Measurements from ENCODE around the gene GKN1.

The GKN1 gene

GRCh38 chr2:69011611-69012157 lies 37.2 kb downstream of the GKN1 start:
- DNase-seq = no peak

DNA sequence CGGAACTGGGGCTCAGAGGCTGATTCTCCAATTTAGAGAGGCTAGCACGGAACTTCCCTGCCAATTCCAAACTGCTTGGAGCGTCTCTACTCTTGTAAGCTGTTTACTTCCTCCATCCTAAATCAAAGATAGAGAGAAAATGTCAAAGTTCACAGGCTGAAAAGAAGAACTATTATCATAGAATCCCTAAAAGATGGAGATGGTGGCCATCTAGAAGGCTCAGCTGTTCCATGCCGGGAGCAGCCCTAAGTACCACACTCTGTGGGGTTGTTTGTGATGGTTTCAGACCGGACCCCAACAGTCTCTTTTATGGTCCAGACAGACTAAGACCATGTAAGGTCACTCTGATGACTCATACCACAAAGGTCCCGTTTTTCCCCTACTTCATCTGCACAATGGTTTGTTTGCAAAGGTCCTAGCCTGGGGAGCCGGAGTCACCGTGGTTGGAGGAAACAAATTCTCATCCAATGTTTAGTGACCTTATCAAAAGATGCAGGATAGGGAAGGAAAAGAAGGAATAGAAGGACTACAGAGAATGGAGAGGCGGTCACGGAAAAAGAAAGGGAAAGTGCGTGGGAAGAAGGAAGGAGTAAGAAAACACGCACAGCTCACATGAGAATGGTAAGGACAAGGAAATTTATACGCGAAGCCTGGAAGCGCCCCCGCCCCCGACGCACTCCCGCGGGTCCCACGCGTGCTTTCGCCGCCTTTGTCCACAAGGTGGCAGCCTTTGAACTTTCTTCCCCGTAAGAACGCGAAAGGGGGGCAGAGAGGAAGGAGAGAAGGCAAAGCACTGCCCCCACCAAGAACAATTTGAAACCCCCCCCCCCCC lies 38.1 kb downstream of the GKN1 start:
- DNase-seq = peak in 3 of 4 experiments; percentile 3 to 18 (median 7)

- DNase-seq = no peak
These were observed 38.9 kb downstream of the GKN1 start, which contains the start of gene ANTXR1 for GRCh38 chr2:69013142-69013839. Gene ANTXR1 (plus strand): TSS chr2:69013179. CDS start chr2:69013500, 321 bp downstream.

- DNase-seq = no peak
These were observed 39.7 kb downstream of the GKN1 start for GRCh38 chr2:69013840-69014821.

DNA sequence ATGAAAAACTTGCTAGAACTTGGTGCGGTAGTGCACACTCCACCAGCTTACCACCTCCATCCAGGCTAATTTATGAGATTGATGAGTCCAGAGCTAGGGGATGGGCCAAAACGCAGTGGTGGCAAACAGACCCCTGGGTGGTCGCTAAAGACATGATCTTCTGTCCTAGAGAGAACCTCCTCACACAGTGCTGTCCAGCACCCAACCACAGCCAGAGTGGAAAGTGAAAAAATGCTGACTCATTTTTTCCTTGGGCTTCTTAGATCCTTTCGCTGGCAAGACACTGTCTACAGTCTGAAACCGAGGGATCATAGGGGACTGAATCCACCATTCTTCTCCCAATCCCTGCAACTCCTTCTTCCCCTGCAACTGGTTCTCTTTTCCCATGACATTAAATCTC lies 42.6 kb downstream of the GKN1 start:
- no peak for DNase-seq

DNA sequence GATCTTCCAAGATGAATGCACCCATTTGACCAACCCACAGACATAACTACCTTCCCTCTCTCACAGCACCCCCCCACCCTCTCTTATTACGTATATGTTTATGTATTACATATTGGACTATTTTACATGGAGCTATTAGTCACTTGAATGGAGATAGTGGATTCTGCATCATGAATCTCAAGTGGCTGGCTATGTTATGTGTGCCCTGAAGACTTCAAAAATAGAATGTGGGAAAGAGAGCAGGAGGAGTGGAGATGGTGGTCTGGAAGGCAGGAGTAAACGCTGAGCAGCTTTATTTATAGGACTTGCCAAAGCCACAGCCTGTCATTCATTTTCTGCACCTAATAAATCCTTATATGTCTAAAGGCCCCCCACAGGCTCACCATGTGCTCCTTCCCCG lies 43.4 kb downstream of the GKN1 start:
- DNase-seq = no peak

DNA sequence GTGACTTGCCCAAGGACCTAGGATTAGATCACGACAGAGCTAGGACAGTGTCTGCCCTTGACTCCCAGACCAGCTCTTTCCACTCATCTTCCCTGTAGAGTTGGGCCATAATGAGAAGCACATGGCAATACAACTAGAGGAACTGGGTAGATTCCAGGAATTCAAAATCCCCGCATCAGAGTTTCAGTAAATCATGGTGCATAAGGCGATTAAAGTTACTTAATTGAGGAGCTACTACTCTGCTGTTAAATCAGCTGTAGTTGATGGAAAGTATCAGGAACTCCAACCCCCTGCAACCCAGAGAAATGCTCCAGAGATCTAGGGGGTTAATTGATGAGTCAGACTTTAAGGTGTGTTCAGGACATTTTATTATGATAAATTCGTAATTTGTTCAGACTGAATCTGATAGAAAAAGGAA lies 44.3 kb downstream of the GKN1 start:
- DNase-seq = no peak

- DNase-seq = no peak
These were observed 46.3 kb downstream of the GKN1 start for GRCh38 chr2:69020496-69021426.

- DNase-seq = no peak
These were observed 47.3 kb downstream of the GKN1 start for GRCh38 chr2:69021727-69022126.

DNA sequence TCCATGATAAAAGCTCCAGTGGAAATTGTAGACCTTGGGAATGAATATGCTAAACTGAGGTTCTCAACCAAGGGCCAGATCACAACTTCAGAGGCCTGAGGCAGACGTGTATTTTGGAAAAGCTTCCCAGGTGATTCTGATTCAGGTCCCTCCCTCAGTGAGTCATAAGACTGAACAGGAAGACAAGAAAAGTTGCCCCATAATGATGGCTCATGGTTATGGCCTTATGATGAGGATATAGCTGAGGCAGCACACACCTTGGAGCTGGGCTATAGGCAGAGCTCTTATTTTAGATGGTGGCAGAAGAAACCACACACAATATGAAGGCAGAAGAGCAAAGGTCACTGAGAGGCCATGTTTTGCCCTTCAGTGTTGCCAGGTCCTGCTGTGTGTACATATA lies 48.1 kb downstream of the GKN1 start:
- DNase-seq = no peak

GRCh38 chr2:69023236-69023635 lies 48.8 kb downstream of the GKN1 start:
- no peak for DNase-seq

GRCh38 chr2:69026026-69026425 lies 51.6 kb downstream of the GKN1 start:
- no peak for DNase-seq

DNA sequence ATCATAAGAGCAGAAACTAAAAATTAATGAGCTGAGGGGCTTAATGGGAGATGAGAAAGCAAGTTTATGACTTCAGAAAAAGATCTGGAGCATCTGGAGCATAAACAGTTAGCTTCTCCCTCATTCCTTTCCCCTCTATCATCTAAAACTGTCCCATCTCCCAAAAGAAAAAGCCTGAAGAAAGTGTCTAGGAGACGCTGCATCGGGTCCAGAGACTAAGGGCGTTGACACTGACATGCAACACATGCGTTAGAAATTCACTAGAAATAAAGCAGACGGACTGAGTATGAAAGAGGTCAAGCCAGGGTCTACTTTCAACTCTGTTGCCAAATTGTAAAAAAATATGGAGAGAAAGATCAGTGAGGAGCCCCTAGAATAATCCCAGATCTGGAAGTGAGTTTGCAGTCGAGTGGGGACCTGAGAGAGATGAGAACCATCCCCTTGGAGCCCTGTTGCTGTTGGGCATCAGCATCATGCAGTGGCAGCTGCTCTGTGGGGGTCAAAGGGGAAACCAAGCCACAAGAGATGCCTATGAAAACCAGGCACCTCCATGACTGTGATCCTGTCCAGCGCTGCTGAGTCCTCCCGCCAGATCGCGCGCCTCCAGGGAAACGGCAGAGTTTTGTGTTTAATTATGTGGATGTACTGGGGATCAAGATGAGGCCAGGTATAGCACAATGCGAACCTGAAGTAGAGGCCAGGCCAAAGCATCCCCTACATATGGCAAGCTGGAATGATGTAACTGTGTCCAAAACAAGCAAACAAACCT lies 52.4 kb downstream of the GKN1 start:
- DNase-seq = no peak
